HG02981 (cell line): Measurements from ENCODE around the gene CCDC17.

Experiments
- ATAC-seq: cut with Tn5 transposase; IDR thresholded peaks from one replicate; pipeline ENCODE4 v1.9.1; 2021; ENCODE audit warnings: mild to moderate bottlenecking, moderate library complexity; ENCODE audit not compliant: unreplicated experiment

The CCDC17 gene

DNA sequence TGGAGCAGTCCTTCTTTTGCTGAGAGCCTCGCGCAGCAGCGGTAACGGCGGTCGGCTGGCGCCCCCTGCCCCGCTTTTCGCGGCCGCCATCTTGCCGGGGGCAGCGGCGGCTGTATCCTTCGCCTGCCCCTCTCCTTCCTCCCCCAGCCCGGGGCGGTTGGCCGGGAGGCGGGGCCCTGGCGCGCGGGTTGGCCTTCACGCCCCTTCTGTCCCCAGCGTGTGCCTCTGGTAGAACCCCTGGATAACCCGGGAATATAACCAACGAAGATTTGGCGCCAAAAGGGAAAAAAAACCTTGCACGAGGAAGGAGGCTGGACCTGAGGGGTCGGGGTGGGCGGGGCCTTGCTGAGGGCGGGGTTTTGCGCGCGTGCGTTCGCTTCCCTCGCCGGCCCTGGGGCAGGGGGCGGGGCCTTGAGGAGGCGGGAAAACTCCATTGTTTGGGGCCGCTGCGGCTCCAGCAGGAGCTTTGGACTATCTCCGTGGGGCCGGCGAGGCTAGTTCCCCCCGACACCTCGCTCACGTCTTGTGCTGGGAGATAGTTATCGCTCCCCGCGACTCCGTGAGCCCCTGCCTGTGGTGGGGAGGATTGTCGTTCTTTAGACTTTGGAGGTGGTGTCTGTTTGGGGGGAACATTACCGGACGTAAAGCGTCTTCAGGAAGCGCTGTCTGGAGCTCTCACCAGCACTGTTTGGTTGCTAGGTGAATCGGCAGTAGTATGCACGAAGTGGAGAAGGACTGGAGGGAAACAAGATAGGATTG lies 39.3 kb downstream of the CCDC17 start:
- ATAC-seq, result peak; percentile 22

DNA sequence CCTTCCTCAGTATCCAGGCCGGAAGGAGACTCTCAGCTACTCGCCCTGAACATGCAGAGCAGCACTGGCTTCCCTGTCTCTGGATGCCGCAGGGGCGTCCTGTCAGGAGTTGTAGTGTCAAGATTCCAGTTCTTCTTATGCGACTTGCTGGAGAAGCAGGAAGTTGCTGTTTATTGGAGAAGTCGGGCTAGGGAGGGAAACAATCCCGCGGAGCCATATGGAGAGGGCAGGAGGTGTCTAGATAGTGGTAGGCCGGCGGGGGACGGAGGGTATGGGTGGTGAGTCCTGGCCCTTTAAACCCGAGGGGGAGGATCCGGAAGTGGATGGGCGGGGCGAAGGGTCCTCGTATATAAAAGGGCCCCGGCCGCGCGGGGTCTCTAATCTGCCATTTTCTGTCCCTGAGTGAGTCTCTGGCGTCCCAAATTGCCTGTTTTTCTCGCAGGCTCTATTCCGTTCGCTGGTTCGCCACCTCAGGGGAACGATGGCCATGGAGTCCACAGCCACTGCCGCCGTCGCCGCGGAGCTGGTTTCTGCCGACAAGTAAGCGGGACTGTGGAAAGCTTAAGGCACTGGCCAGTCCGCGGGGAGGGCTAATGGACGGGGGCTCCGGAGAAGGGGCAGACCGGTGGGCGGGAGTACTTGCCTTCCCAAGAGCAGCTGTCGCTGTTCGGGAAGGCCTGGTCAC lies 40.0 kb downstream of the CCDC17 start, which contains the start of gene NASP:
Gene NASP (plus strand): TSS at position 376 of the 685 bp plus-strand sequence. CDS start 106 bp downstream, at position 482.
- peak; percentile 43 for ATAC-seq

GRCh38 chr1:45583264-45583665 lies 40.6 kb downstream of the CCDC17 start:
- peak; percentile 67 for ATAC-seq

DNA sequence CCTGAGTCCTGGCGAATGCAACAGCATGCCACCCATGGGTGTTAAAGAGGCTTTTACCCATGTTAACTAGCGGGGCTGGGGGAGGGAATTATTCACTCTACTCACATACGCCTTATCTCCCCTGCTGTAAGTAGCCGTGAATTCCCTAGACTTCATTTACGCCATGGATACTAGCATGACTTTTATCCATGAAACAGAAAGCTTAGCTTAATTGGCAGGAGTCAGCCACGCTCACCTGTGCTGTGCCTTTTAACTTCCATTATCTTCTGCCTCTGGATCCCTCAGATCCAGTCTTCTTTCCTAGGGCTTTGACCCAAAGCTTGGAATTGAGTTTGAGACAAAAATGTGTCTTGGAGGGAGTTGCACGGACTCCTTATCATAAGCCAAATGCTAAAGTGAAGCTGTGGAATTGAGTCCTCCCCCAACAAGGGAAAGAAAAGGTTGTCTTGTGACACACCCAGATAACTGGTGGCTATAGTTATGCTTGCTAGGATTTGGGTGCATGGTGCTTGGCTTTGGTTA lies 49.7 kb downstream of the CCDC17 start:
- ATAC-seq, result no peak

DNA sequence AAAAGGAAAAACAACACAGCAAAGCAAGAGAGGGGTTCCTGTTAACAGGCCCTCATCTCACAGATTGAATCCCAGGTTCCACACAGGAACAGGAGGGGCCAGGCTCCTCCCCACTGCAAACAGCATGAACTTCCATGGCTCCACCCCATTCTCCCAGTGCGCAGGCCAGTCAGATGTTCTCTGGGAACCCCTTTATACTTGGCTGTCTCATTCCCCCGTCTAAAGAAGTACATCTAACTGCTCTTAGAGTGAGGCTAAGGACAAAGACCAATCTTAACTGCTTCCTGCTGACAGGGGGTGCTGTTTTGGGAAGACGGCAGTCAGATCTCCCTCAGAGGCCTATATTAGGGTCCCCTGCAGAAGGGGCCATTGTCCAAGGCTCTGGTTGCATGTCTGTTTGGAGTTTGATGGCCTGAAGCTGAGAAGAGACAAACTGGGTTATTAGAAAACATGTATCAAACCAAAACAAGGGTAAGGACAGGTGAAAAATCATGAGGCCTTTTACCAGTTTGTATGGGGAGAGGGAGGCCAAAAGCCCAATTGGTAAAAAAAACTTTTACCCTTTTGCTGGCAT lies 50.5 kb downstream of the CCDC17 start:
- ATAC-seq, result no peak

DNA sequence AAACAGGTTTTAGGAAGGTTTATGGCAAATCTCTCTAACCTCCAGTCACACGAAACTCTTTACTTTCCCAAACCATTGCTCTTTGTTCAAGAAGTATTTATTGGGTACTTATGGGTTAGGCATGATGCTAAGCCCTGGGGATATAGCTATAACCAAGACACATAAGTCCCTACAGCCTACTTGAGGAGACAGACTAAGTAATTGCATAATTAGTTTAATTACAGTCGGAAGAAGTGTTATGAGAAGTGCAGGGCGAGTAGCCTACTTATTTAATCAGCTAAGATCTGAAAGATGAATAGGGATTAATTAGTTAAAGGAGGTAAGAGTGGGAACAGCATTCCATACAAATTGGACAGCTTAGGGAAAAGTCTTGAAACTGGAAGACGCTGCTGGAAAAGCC lies 53.2 kb downstream of the CCDC17 start:
- ATAC-seq, result no peak
